GM12878 (cell line): ENCODE results near the gene SPINK13. TPM values are rescaled to one million over a fixed set of nuclear protein-coding genes. Genes with fewer than 3 reads are reported as not detected.
"Not testable (repeated sequence)": the region's sequence is repeated elsewhere in the genome, so short reads cannot be mapped to it uniquely, and the experiment has no call there.

Experiments
- ATAC-seq: fragments of 200-7000 bp; cut with Tn5 transposase; 3 replicates; pipeline ENCODE4 v1.9.1; 2020; ENCODE audit warnings: mild to moderate bottlenecking, moderate library complexity
- BruUV-seq: library from RNA; stranded (reverse); fragments of 400-500 nt; replicated peaks from 2 replicates; lab custom pipeline; 2021; lab: Mats Ljungman, UMichigan
- CTCF ChIA-PET: fragments of 300-600 bp; sonication (Branson Sonifier 250); formaldehyde crosslinking; extraction: SDS; loops from one replicate; lab custom pipeline; 2021; ENCODE audit warnings: inconsistent platforms; lab: Yijun Ruan, JAX
- POLR2A ChIA-PET: fragments of 350-600 bp; formaldehyde crosslinking; extraction: SDS; loops from one replicate; lab custom pipeline; 2021; ENCODE audit warnings: inconsistent platforms; lab: Charles Lee
- RAD21 ChIA-PET: fragments of 300-600 bp; sonication (Branson Sonifier 250); formaldehyde crosslinking; loops from one replicate; lab custom pipeline; 2023; ENCODE audit warnings: antibody characterized with exemption; ENCODE audit not compliant: unreplicated experiment; lab: Charles Lee
- SMC1A ChIA-PET: fragments of 300-600 bp; sonication (Branson Sonifier 250); formaldehyde crosslinking; loops from one replicate; lab custom pipeline; 2023; ENCODE audit not compliant: unreplicated experiment, uncharacterized antibody; lab: Charles Lee
- DNase-seq: peaks from one replicate; pipeline ENCODE4 v3.0.0-alpha.2; 2011; ENCODE audit warnings: low read depth, low spot score
- FAIRE-seq: peaks from 3 replicates; lab custom pipeline; 2011; peaks lifted over from hg19 to GRCh38; lab: Jason Lieb, UNC
- H2AFZ ChIP-seq: 2 replicates; pipeline ENCODE4 v1.6.0; 2011; ENCODE audit warnings: low read depth, low read length, control low read depth; ENCODE audit not compliant: control insufficient read depth
- H3K27ac ChIP-seq: 2 replicates; pipeline ENCODE4 v1.5.1; 2011; ENCODE audit warnings: control low read depth; ENCODE audit not compliant: control insufficient read depth, insufficient read depth
- H3K27me3 ChIP-seq, 2 experiments: replicated peaks in 1 of 2; 2 replicates each; pipeline versions ENCODE4 v1.6.0 to v1.6.1; 2011; ENCODE audit warnings: low read length in 1 of 2; ENCODE audit not compliant: control insufficient read depth in 2 of 2, insufficient read depth in 2 of 2
- H3K36me3 ChIP-seq, 2 experiments: 2 replicates each; pipeline ENCODE4 v1.5.1; 2011; ENCODE audit warnings: low read length in 1 of 2; ENCODE audit not compliant: control insufficient read depth in 2 of 2, insufficient read depth in 2 of 2
- H3K4me1 ChIP-seq: 2 replicates; pipeline ENCODE4 v1.6.1; 2011; ENCODE audit warnings: mild to moderate bottlenecking, low read length, moderate library complexity, mixed read lengths; ENCODE audit not compliant: control insufficient read depth, insufficient read depth
- H3K4me2 ChIP-seq: 2 replicates; pipeline ENCODE4 v1.6.0; 2011; ENCODE audit warnings: control low read depth; ENCODE audit not compliant: control insufficient read depth, insufficient read depth
- H3K4me3 ChIP-seq: fragments of 200-600 bp; sonication (generic); 2 replicates; pipeline ENCODE4 v1.5.1; 2016
- H3K79me2 ChIP-seq: 2 replicates; pipeline ENCODE4 v1.6.0; 2011; ENCODE audit warnings: low read length; ENCODE audit not compliant: control insufficient read depth, insufficient read depth
- H3K9ac ChIP-seq: 2 replicates; pipeline ENCODE4 v1.8.0; 2011; ENCODE audit warnings: low read length, control low read depth, mixed read lengths; ENCODE audit not compliant: control insufficient read depth, insufficient read depth
- H3K9me3 ChIP-seq: replicated peaks from 3 replicates; pipeline ENCODE4 v1.5.1; 2011; ENCODE audit warnings: mild to moderate bottlenecking, low read length; ENCODE audit not compliant: control insufficient read depth, insufficient read depth
- H4K20me1 ChIP-seq: 2 replicates; pipeline ENCODE4 v1.6.0; 2011; ENCODE audit not compliant: control insufficient read depth, insufficient read depth
- DPF2 ChIP-seq: fragments of 450-650 bp; IDR thresholded peaks from 2 replicates; pipeline ENCODE4 v1.6.1; 2017; ENCODE audit warnings: mild to moderate bottlenecking
- FOXK2 ChIP-seq: fragments of 450-650 bp; IDR thresholded peaks from 2 replicates; pipeline ENCODE4 v1.6.1; 2017; ENCODE audit warnings: mild to moderate bottlenecking, moderate library complexity
- IKZF1 ChIP-seq: fragments of 450-650 bp; conservative IDR thresholded peaks from 2 replicates; pipeline ENCODE4 v1.6.1; 2017; ENCODE audit warnings: antibody characterized with exemption, mild to moderate bottlenecking
- RUNX3 ChIP-seq: IDR thresholded peaks from 2 replicates; pipeline ENCODE4 v1.6.1; 2012; ENCODE audit warnings: low read length, inconsistent platforms
- YY1 ChIP-seq: IDR thresholded peaks from 2 replicates; pipeline ENCODE4 v1.6.1; 2011; ENCODE audit warnings: low read depth, mild to moderate bottlenecking, low read length
- whole genome bisulfite sequencing: methylation state at CpG from one replicate; pipeline ENCODE4 v1.1.6; 2016; ENCODE audit warnings: low lambda C conversion rate; ENCODE audit not compliant: insufficient replicate concordance, insufficient coverage; ENCODE audit errors: missing lambda C conversion rate; 5-methylcytosine and 5-hydroxymethylcytosine counted together
- in situ Hi-C: fragments of 300-500 bp; cut with MboI; formaldehyde crosslinking; loops from 9 replicates; pipeline ENCODE4 v1.14.3; 2018; ENCODE audit warnings: mixed read lengths
- intact Hi-C: fragments of 100-400 bp; cut with micrococcal nuclease; formaldehyde crosslinking; loops from one replicate; pipeline ENCODE4 v1.14.2; 2022; ENCODE audit not compliant: unreplicated experiment
- polyA plus RNA-seq, 11 experiments: library from polyadenylated mRNA; depleted of rRNA in 4 of 11; unstranded in 6 of 11; stranded (reverse) in 5 of 11; fragments of >200 nt; fragmentation: Nextera tagmentation in 4 of 11; fragmentation: Illumina TruSeq in 1 of 11; extraction: Ambion mirVana in 4 of 11; extraction: Trizol in 1 of 11; gene quantifications; 1 replicate in 1 of 11; 2 replicates in 10 of 11; pipeline versions ENCODE4 v1.2.1 to v1.2.3, GENCODE V29; 2011 to 2016; ENCODE audit warnings: inconsistent platforms in 2 of 11, missing spikeins in 2 of 11, low read depth in 1 of 11
- total RNA-seq, 4 experiments: library from RNA; depleted of rRNA in 3 of 4; stranded (reverse); fragments of >200 nt in 3 of 4; fragmentation: Illumina TruSeq in 1 of 4; extraction: Trizol in 1 of 4; gene quantifications; 2 replicates each; pipeline versions ENCODE4 v1.2.1 to v1.2.3, GENCODE V29; 2013 to 2021
- TF ChIP-seq, protein P1 (sequence below): fragments of 450-650 bp; IDR thresholded peaks from 2 replicates; pipeline ENCODE4 v1.6.1; 2017; ENCODE audit warnings: low read depth, mild to moderate bottlenecking, moderate library complexity

SPINK13 gene
- total and polyA plus RNA-seq, 10 of the 15 experiments (the other 5 are each of a cell fraction or from before 2014, with no cell fraction given), result 0.15 to 0.16 TPM; not detected in 8

DNA sequence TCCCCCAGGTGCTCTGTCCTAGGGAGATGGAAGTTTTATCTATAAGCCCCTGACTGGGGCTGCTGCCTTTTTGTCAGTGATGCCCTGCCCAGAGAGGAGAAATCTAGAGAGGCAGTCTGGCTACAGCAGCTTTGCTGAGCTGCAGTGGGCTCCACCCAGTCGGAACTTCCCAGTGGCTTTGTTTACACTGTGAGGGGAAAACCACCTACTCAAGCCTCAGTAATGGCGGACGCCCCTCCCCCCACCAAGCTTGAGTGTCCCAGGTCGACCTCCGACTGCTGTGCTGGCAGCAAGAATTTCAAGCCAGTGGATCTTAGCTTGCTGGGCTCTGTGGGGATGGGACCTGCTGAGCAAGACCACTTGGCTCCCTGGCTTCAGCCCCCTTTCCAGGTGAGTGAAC is 12.3 kb downstream of the SPINK13 start:
- CTCF ChIA-PET, result interaction anchor here (0.9 to 4.4 kb wide), 3 partner anchors 11 to 93 kb away, joined by 4 to 16 read pairs (median 4); no protein-coding TSS in a partner anchor
- H3K4me3 ChIP-seq, FAIRE-seq, H3K27me3 ChIP-seq, H3K9me3 ChIP-seq, H3K36me3 ChIP-seq, in situ Hi-C loops, H3K9ac ChIP-seq, RAD21 ChIA-PET, H3K4me1 ChIP-seq, DNase-seq, intact Hi-C loops, H3K79me2 ChIP-seq, H3K27ac ChIP-seq, BruUV-seq, H4K20me1 ChIP-seq: not testable (repeated sequence)
- SMC1A ChIA-PET, result interaction anchor here (0.8 to 1.1 kb wide), 2 partner anchors 11 to 15 kb away, joined by 3 to 4 read pairs; no protein-coding TSS in a partner anchor
- 3% methylated on average over 5 of the region's 5 CpGs for WGBS
- 0 out of 2 replicates have a peak, but pooled peaks have one; percentile 5 for TF ChIP-seq RUNX3
- TF ChIP-seq DPF2, result 0 out of 2 replicates have a peak, but pooled peaks have one; percentile 24
- TF ChIP-seq, protein P1, sequence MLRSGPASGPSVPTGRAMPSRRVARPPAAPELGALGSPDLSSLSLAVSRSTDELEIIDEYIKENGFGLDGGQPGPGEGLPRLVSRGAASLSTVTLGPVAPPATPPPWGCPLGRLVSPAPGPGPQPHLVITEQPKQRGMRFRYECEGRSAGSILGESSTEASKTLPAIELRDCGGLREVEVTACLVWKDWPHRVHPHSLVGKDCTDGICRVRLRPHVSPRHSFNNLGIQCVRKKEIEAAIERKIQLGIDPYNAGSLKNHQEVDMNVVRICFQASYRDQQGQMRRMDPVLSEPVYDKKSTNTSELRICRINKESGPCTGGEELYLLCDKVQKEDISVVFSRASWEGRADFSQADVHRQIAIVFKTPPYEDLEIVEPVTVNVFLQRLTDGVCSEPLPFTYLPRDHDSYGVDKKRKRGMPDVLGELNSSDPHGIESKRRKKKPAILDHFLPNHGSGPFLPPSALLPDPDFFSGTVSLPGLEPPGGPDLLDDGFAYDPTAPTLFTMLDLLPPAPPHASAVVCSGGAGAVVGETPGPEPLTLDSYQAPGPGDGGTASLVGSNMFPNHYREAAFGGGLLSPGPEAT, result 0 out of 2 replicates have a peak, but pooled peaks have one; percentile 14
- peak; percentile 48 for TF ChIP-seq FOXK2
- TF ChIP-seq IKZF1, result 0 out of 2 replicates have a peak, but pooled peaks have one; percentile 8
- peak; percentile 89 for TF ChIP-seq YY1
- peak overlapping the region; percentile 63 for H2AFZ ChIP-seq
- POLR2A ChIA-PET, result interaction anchor here (1.0 kb wide), 1 partner anchor 14 kb away, joined by 4 read pairs; no protein-coding TSS in a partner anchor
- ATAC-seq, result peak; percentile 51
- 0 out of 2 replicates have a peak overlapping the region, but pooled peaks have one; percentile 33 for H3K4me2 ChIP-seq
